Naive thymus-derived CD4-positive, alpha-beta T cell (primary cell): Measurements from ENCODE around the gene MORN3. TPM values are rescaled to one million over a fixed set of nuclear protein-coding genes. Genes with fewer than 3 reads are reported as not detected.
"Not testable (repeated sequence)": the region's sequence is repeated elsewhere in the genome, so short reads cannot be mapped to it uniquely, and the experiment has no call there.

Source experiments
- ATAC-seq: fragments of 150-1000 bp; cut with Tn5 transposase; 2 replicates; pipeline ENCODE4 v1.10.0; 2021; ENCODE audit warnings: mild to moderate bottlenecking, moderate library complexity
- CTCF ChIA-PET: fragments of 350-600 bp; sonication (Branson Sonifier 250); formaldehyde crosslinking; loops from one replicate; lab custom pipeline; 2021; ENCODE audit warnings: antibody characterized with exemption; lab: Charles Lee
- POLR2A ChIA-PET: fragments of 350-600 bp; sonication (Branson Sonifier 250); formaldehyde crosslinking; loops from one replicate; lab custom pipeline; 2021; ENCODE audit warnings: antibody characterized with exemption, inconsistent platforms; lab: Charles Lee
- DNase-seq, 9 donors: peaks; one replicate each; pipeline versions ENCODE4 v3.0.0 to v3.0.0-alpha.2; 2020 to 2022; ENCODE audit warnings: mixed read lengths in 1 of 9
- H3K27ac ChIP-seq: one replicate; pipeline ENCODE4 v1.7.0; 2013; ENCODE audit warnings: mild to moderate bottlenecking, low read depth, low read length, moderate library complexity
- H3K27me3 ChIP-seq, 2 donors: one replicate each; pipeline ENCODE4 v1.7.0; 2013; ENCODE audit warnings: low read length in 2 of 2, mild to moderate bottlenecking in 2 of 2, moderate library complexity in 2 of 2; ENCODE audit not compliant: control insufficient read depth in 2 of 2, insufficient read depth in 2 of 2
- H3K36me3 ChIP-seq, 3 experiments: 1 replicate in 2 of 3; 2 replicates in 1 of 3; pipeline ENCODE4 v1.7.0; 2013; ENCODE audit warnings: low read length in 3 of 3, mild to moderate bottlenecking in 3 of 3, moderate library complexity in 1 of 3; ENCODE audit not compliant: insufficient read depth in 3 of 3, control insufficient read depth in 2 of 3
- H3K4me1 ChIP-seq, 2 donors: one replicate each; pipeline ENCODE4 v1.7.0; 2013; ENCODE audit warnings: low read length in 2 of 2, mild to moderate bottlenecking in 2 of 2, moderate library complexity in 1 of 2; ENCODE audit not compliant: control insufficient read depth in 2 of 2, insufficient read depth in 2 of 2
- H3K4me3 ChIP-seq: 2 replicates; pipeline ENCODE4 v1.7.0; 2013; ENCODE audit warnings: mild to moderate bottlenecking, low read length
- H3K9me3 ChIP-seq, 3 experiments: 1 replicate in 2 of 3; 2 replicates in 1 of 3; pipeline ENCODE4 v1.7.0; 2013; ENCODE audit warnings: low read length in 3 of 3; ENCODE audit not compliant: control insufficient read depth in 2 of 3
- H3K27ac Mint-ChIP-seq, 9 donors: one replicate each; pipeline ENCODE4 v1.8.0; 2020 to 2022; ENCODE audit warnings: mixed read lengths in 9 of 9, mild to moderate bottlenecking in 8 of 9, moderate library complexity in 5 of 9, inconsistent platforms in 2 of 9
- H3K27me3 Mint-ChIP-seq, 5 donors: one replicate each; pipeline ENCODE4 v1.8.0; 2021 to 2022; ENCODE audit warnings: mixed read lengths in 5 of 5, mild to moderate bottlenecking in 1 of 5
- H3K36me3 Mint-ChIP-seq, 5 donors: one replicate each; pipeline ENCODE4 v1.8.0; 2020 to 2022; ENCODE audit warnings: mixed read lengths in 5 of 5, mild to moderate bottlenecking in 3 of 5, inconsistent platforms in 1 of 5
- H3K4me1 Mint-ChIP-seq, 7 donors: one replicate each; pipeline ENCODE4 v1.8.0; 2020 to 2022; ENCODE audit warnings: mixed read lengths in 7 of 7, mild to moderate bottlenecking in 3 of 7, inconsistent platforms in 1 of 7
- H3K4me3 Mint-ChIP-seq, 10 donors: one replicate each; pipeline ENCODE4 v1.8.0; 2020 to 2022; ENCODE audit warnings: mild to moderate bottlenecking in 10 of 10, mixed read lengths in 10 of 10, moderate library complexity in 6 of 10, inconsistent platforms in 2 of 10
- H3K9me3 Mint-ChIP-seq, 11 donors: one replicate each; pipeline ENCODE4 v1.8.0; 2020 to 2022; ENCODE audit warnings: mixed read lengths in 11 of 11, mild to moderate bottlenecking in 4 of 11, inconsistent platforms in 1 of 11, moderate library complexity in 1 of 11
- intact Hi-C, 2 donors: fragments of 100-400 bp; cut with micrococcal nuclease; formaldehyde crosslinking; loops; one replicate each; pipeline ENCODE4 v1.15.1; 2023
- polyA plus RNA-seq, 2 donors: library from polyadenylated mRNA; unstranded; fragments of 300-500 nt; fragmentation: Illumina TruSeq; gene quantifications; one replicate each; pipeline ENCODE4 v1.2.3, GENCODE V29; 2021
- total RNA-seq, 6 experiments: library from RNA in 5 of 6; stranded (reverse) in 5 of 6; gene quantifications; 1 replicate in 5 of 6; 2 replicates in 1 of 6; pipeline ENCODE4 v1.2.3 and lab custom pipeline; 2021 to 2026

Gene MORN3
- total and polyA plus RNA-seq, 7 experiments from 2014 or later: 2.3 to 19.2 (median 8.7) TPM

- peaks cover 4 to 11% (median 6%) of the 10 kb centered on the region in 7 donors for H3K4me1 Mint-ChIP-seq
- DNase-seq, H3K36me3 ChIP-seq, ATAC-seq, H3K36me3 Mint-ChIP-seq, H3K9me3 ChIP-seq, H3K27me3 Mint-ChIP-seq, H3K9me3 Mint-ChIP-seq, intact Hi-C loops, H3K27ac Mint-ChIP-seq, H3K4me3 ChIP-seq, H3K27me3 ChIP-seq, H3K4me3 Mint-ChIP-seq, H3K4me1 ChIP-seq, H3K27ac ChIP-seq: not testable (repeated sequence)
- ChIA-PET CTCF (interaction anchor here (0.6 to 3.7 kb wide), 6 partner anchors 10 to 662 kb away, joined by 3 to 27 read pairs (median 6); partner anchors contain the start of genes MORN3, ORAI1 and RHOF), POLR2A (interaction anchor here (0.6 to 2.9 kb wide), 4 partner anchors 14 to 1405 kb away, joined by 4 to 8 read pairs (median 4); no protein-coding TSS in a partner anchor)
Observed at GRCh38 chr12:121679661-121680197, 10.3 kb upstream of the MORN3 start.

- ChIA-PET POLR2A (interaction anchor here (0.6 to 1.3 kb wide), 3 partner anchors 13 to 1404 kb away, joined by 4 read pairs; no protein-coding TSS in a partner anchor), CTCF (interaction anchor here (0.6 to 1.4 kb wide), 4 partner anchors 9 to 171 kb away, joined by 3 to 7 read pairs (median 4); partner anchors contain the start of genes MORN3 and RHOF)
- no peaks in the 10 kb centered on the region for H3K36me3 ChIP-seq
- H3K9me3 ChIP-seq: no peaks in the 10 kb centered on the region
- H3K36me3 Mint-ChIP-seq: no peaks in the 10 kb centered on the region
- no peak overlapping the region for H3K4me3 ChIP-seq
- no peak overlapping the region for H3K27ac ChIP-seq
- H3K27me3 Mint-ChIP-seq: no peaks in the 10 kb centered on the region
- ATAC-seq (no peak), DNase-seq (no peak)
- H3K9me3 Mint-ChIP-seq: no peaks in the 10 kb centered on the region
- peaks cover 5 to 16% (median 6%) of the 10 kb centered on the region in 7 donors for H3K4me1 Mint-ChIP-seq
- peak overlapping the region in 3 of 9 donors; percentile 34 to 59 (median 57) for H3K27ac Mint-ChIP-seq
- no peak overlapping the region for H3K4me3 Mint-ChIP-seq
- H3K27me3 ChIP-seq: no peaks in the 10 kb centered on the region
- intact Hi-C loops: no loop called here
- no peaks in the 10 kb centered on the region for H3K4me1 ChIP-seq
Observed at GRCh38 chr12:121678716-121679300, 9.4 kb upstream of the MORN3 start.

GRCh38 chr12:121678305-121678704 lies 8.9 kb upstream of the MORN3 start:
- H3K36me3 ChIP-seq: no peaks in the 10 kb centered on the region
- H3K4me1 Mint-ChIP-seq: peaks cover 9 to 21% (median 11%) of the 10 kb centered on the region in 7 donors
- no peak overlapping the region for H3K27ac ChIP-seq
- H3K36me3 Mint-ChIP-seq: no peaks in the 10 kb centered on the region
- peaks cover 0 to 1% of the 10 kb centered on the region in 2 donors for H3K4me1 ChIP-seq
- H3K4me3 Mint-ChIP-seq: no peak overlapping the region
- intact Hi-C loops: no loop called here
- DNase-seq: no peak
- no peaks in the 10 kb centered on the region for H3K27me3 ChIP-seq
- H3K4me3 ChIP-seq: no peak overlapping the region
- H3K27ac Mint-ChIP-seq: peak overlapping the region in 3 of 9 donors; percentile 34 to 74 (median 57)
- no peaks in the 10 kb centered on the region for H3K9me3 ChIP-seq
- ChIA-PET CTCF (interaction anchor here (0.6 to 0.9 kb wide), 2 partner anchors 51 to 171 kb away, joined by 3 read pairs; no protein-coding TSS in a partner anchor), POLR2A (no interaction called here)
- ATAC-seq: no peak
- no peaks in the 10 kb centered on the region for H3K9me3 Mint-ChIP-seq
- no peaks in the 10 kb centered on the region for H3K27me3 Mint-ChIP-seq

GRCh38 chr12:121676190-121676589 lies 6.7 kb upstream of the MORN3 start:
- peaks cover 5 to 8% of the 10 kb centered on the region in 2 donors for H3K4me1 ChIP-seq
- DNase-seq (no peak), ATAC-seq (no peak)
- H3K27ac ChIP-seq: no peak overlapping the region
- peaks cover 0 to 4% (median 0%) of the 10 kb centered on the region in 11 donors for H3K9me3 Mint-ChIP-seq
- H3K36me3 Mint-ChIP-seq: no peaks in the 10 kb centered on the region
- no peaks in the 10 kb centered on the region for H3K27me3 Mint-ChIP-seq
- no peaks in the 10 kb centered on the region for H3K36me3 ChIP-seq
- intact Hi-C loops: no loop called here
- no peak overlapping the region for H3K4me3 ChIP-seq
- H3K4me1 Mint-ChIP-seq: peaks cover 11 to 33% (median 18%) of the 10 kb centered on the region in 7 donors
- H3K27ac Mint-ChIP-seq: peak overlapping the region in 8 of 9 donors; percentile 18 to 78 (median 46)
- no peak overlapping the region for H3K4me3 Mint-ChIP-seq
- ChIA-PET CTCF (interaction anchor here (0.6 kb wide), 1 partner anchor 121 kb away, joined by 3 read pairs; no protein-coding TSS in a partner anchor), POLR2A (interaction anchor here (1.3 kb wide), 1 partner anchor 65 kb away, joined by 3 read pairs; no protein-coding TSS in a partner anchor)
- H3K9me3 ChIP-seq: no peaks in the 10 kb centered on the region
- H3K27me3 ChIP-seq: no peaks in the 10 kb centered on the region

GRCh38 chr12:121673013-121673511 lies 3.6 kb upstream of the MORN3 start:
- intact Hi-C loops: loop anchor here (2.0 to 5.0 kb wide), 3 partner anchors 14 to 321 kb away; partner anchors contain the start of genes ANAPC5 (in 1 of the 2) and RNF34 (in 1 of the 2)
- no peak for ATAC-seq
- Mint-ChIP-seq H3K27ac (peak overlapping the region; percentile 99 to 100 (median 100)), H3K9me3 (peaks cover 0 to 4% (median 0%) of the 10 kb centered on the region in 11 donors), H3K4me3 (peak overlapping the region; percentile 90 to 99 (median 96)), H3K27me3 (no peaks in the 10 kb centered on the region), H3K4me1 (peaks cover 21 to 38% (median 29%) of the 10 kb centered on the region in 7 donors), H3K36me3 (no peaks in the 10 kb centered on the region)
- CTCF ChIA-PET: interaction anchor here (0.6 to 7.6 kb wide), 6 partner anchors 13 to 114 kb away, joined by 3 to 150 read pairs (median 5); partner anchors contain the start of gene ORAI1
- peak overlapping the region; percentile 51 for H3K4me3 ChIP-seq
- H3K9me3 ChIP-seq: no peaks in the 10 kb centered on the region
- POLR2A ChIA-PET: interaction anchor here (0.7 to 8.3 kb wide), 16 partner anchors 9 to 1198 kb away, joined by 3 to 203 read pairs (median 11); partner anchors contain the start of gene ORAI1
- peak in 1 of 9 donors; percentile 44 for DNase-seq
- no peaks in the 10 kb centered on the region for H3K27me3 ChIP-seq
- H3K36me3 ChIP-seq: no peaks in the 10 kb centered on the region
- H3K27ac ChIP-seq: peak overlapping the region; percentile 98
- peaks cover 8 to 20% of the 10 kb centered on the region in 2 donors for H3K4me1 ChIP-seq
